Left lung (tissue), 10 donors: ENCODE results near the gene PRCP. TPM values are rescaled to one million over a fixed set of nuclear protein-coding genes. Genes with fewer than 3 reads are reported as not detected.

Experiments used
- ATAC-seq: fragments of 200-7000 bp; cut with Tn5 transposase; one replicate; pipeline ENCODE4 v1.9.1; 2020; ENCODE audit warnings: moderate library complexity
- DNase-seq, 4 donors: peaks; one replicate each; pipeline ENCODE4 v3.0.0-alpha.2; 2013 to 2020
- H3K27ac ChIP-seq, 2 donors: fragments of 200-600 bp; sonication (generic) in 1 of 2; one replicate each; pipeline versions ENCODE4 v1.5.0 to v1.8.0; 2020 to 2021
- H3K27me3 ChIP-seq, 2 donors: fragments of 200-600 bp; sonication (generic) in 1 of 2; one replicate each; pipeline versions ENCODE4 v1.5.0 to v1.8.0; 2020 to 2021
- H3K36me3 ChIP-seq, 2 donors: fragments of 200-600 bp; sonication (generic) in 1 of 2; one replicate each; pipeline versions ENCODE4 v1.5.0 to v1.8.0; 2020 to 2021
- H3K4me1 ChIP-seq, 2 donors: fragments of 200-600 bp; one replicate each; pipeline ENCODE4 v1.8.0; 2021
- H3K4me3 ChIP-seq, 2 donors: fragments of 200-600 bp; sonication (generic) in 1 of 2; one replicate each; pipeline versions ENCODE4 v1.5.0 to v1.8.0; 2020 to 2021; ENCODE audit warnings: mild to moderate bottlenecking in 1 of 2
- H3K9me3 ChIP-seq, 2 donors: fragments of 200-600 bp; sonication (generic) in 1 of 2; one replicate each; pipeline versions ENCODE4 v1.5.0 to v1.8.0; 2020 to 2021
- intact Hi-C, 2 donors: fragments of 100-400 bp; cut with DNase I; formaldehyde crosslinking; loops; one replicate each; pipeline versions ENCODE4 v1.11.2 to v1.14.2; 2022
- polyA plus RNA-seq, 6 donors: library from polyadenylated mRNA; unstranded; fragments of 120-200 nt; gene quantifications; one replicate each; pipeline ENCODE4 v1.2.1, GENCODE V29; 2013; ENCODE audit not compliant: insufficient read length in 6 of 6
- total RNA-seq, 2 donors: library from RNA; stranded (reverse); fragmentation: NEBNext Ultra II Directional; extraction: Animal tissue kit (Norgen Biotek cat#: 25700); gene quantifications; one replicate each; pipeline ENCODE4 v1.2.1, GENCODE V29; 2021
- TF ChIP-seq, protein P1 (sequence below), 2 donors: fragments of 200-600 bp; sonication (generic) in 1 of 2; IDR thresholded peaks; one replicate each; pipeline versions ENCODE4 v1.5.0 to v1.8.0; 2021; ENCODE audit warnings: antibody characterized with exemption in 2 of 2
- donor health status: DM: no; HTN: yes; CAD: no.
- donor health status: DM: no; HTN: no; CAD: no.

Gene PRCP
- total and polyA plus RNA-seq, 8 donors, result 82.4 to 261 (median 228) TPM

- intact Hi-C loops, result loop anchor here in 1 of 2 donors (10.0 kb wide), 1 partner anchor 353 kb away; no protein-coding TSS in a partner anchor
- H3K27me3 ChIP-seq, result no peaks in the 10 kb centered on the region
- TF ChIP-seq, protein P1, sequence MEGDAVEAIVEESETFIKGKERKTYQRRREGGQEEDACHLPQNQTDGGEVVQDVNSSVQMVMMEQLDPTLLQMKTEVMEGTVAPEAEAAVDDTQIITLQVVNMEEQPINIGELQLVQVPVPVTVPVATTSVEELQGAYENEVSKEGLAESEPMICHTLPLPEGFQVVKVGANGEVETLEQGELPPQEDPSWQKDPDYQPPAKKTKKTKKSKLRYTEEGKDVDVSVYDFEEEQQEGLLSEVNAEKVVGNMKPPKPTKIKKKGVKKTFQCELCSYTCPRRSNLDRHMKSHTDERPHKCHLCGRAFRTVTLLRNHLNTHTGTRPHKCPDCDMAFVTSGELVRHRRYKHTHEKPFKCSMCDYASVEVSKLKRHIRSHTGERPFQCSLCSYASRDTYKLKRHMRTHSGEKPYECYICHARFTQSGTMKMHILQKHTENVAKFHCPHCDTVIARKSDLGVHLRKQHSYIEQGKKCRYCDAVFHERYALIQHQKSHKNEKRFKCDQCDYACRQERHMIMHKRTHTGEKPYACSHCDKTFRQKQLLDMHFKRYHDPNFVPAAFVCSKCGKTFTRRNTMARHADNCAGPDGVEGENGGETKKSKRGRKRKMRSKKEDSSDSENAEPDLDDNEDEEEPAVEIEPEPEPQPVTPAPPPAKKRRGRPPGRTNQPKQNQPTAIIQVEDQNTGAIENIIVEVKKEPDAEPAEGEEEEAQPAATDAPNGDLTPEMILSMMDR (IDR thresholded peaks at IDR 0.05), result no peak
- peak overlapping the region in 1 of 2 donors; percentile 98 for H3K27ac ChIP-seq
- H3K4me3 ChIP-seq, result peak overlapping the region; percentile 61 to 68
- no peaks in the 10 kb centered on the region for H3K36me3 ChIP-seq
- H3K9me3 ChIP-seq, result no peaks in the 10 kb centered on the region
- ATAC-seq (no peak), DNase-seq (no peak)
- peaks cover 9 to 49% of the 10 kb centered on the region in 2 donors for H3K4me1 ChIP-seq
Observed at GRCh38 chr11:82901922-82902485, 1.8 kb upstream of the PRCP start.

- DNase-seq, result peak; percentile 92 to 98 (median 96)
Observed at GRCh38 chr11:82901165-82901921, 1.1 kb upstream of the PRCP start, which contains the start of gene DDIAS. Gene DDIAS, plus strand, starts transcription at chr11:82901736. Its CDS starts 13,003 bp downstream, at chr11:82914739.

GRCh38 chr11:82899957-82900276 is 313 bp downstream of the PRCP start:
- no peaks in the 10 kb centered on the region for H3K36me3 ChIP-seq
- H3K4me1 ChIP-seq, result peaks cover 9 to 58% of the 10 kb centered on the region in 2 donors
- TF ChIP-seq, protein P1 (IDR thresholded peaks at IDR 0.05), result no peak
- H3K27ac ChIP-seq, result peak overlapping the region; percentile 79 to 98
- no peaks in the 10 kb centered on the region for H3K27me3 ChIP-seq
- no peaks in the 10 kb centered on the region for H3K9me3 ChIP-seq
- peak overlapping the region; percentile 61 to 68 for H3K4me3 ChIP-seq
- intact Hi-C loops, result loop anchor here in 1 of 2 donors (10.0 kb wide), 1 partner anchor 355 kb away; no protein-coding TSS in a partner anchor
- DNase-seq, result no peak
- no peak for ATAC-seq

More at GRCh38 chr11:82901165-82901921, 1.1 kb upstream of the PRCP start, which contains the start of gene DDIAS:
- Histone ChIP-seq H3K27me3 (no peaks in the 10 kb centered on the region), H3K27ac (peak within 1 kb of the TSS; percentile 79 to 98), H3K9me3 (no peaks in the 10 kb centered on the region), H3K4me3 (peak within 1 kb of the TSS; percentile 61 to 68), H3K36me3 (no peaks in the 10 kb centered on the region), H3K4me1 (peaks cover 9 to 49% of the 10 kb centered on the region in 2 donors)
- ATAC-seq, result peak; percentile 89
- intact Hi-C loops, result loop anchor here in 1 of 2 donors (10.0 kb wide), 1 partner anchor 353 kb away; no protein-coding TSS in a partner anchor
- TF ChIP-seq, protein P1 (IDR thresholded peaks at IDR 0.05), result no peak

DNA sequence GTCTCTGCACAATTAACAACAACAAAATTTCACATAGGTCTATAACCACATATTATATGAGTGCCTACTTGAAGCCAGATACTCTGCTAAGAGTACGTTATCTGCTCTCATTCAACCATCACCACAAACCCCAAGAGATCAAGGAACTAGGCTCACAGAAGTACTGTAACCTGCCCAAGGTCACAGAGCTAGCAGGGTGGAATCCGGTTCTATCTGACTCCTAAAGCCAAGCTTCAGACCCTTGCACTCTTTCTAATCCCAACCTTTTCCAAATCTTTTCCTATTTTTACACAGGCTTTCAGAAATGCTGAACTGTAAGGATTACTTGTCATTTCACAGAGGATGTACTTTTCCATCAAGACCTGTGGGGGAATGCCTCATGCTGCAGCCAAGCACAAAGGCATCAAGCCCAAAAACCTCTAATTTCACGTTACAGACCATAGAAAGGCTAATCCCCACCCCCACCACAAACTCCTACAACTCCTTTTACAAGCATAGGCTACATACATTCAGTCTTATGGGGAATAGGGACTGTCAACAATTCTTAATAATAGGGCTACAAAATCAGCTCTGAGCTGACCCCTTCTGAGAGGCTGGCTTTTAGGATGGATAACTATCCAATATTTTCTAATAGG is 927 bp downstream of the PRCP start:
- intact Hi-C loops, result no loop called here
- DNase-seq, result no peak
- H3K27ac ChIP-seq, result peak overlapping the region in 1 of 2 donors; percentile 98

More for the DNA sequence above, 927 bp downstream of the PRCP start:
- Histone ChIP-seq H3K4me3 (peak overlapping the region; percentile 61 to 68), H3K36me3 (no peaks in the 10 kb centered on the region), H3K9me3 (no peaks in the 10 kb centered on the region), H3K27me3 (no peaks in the 10 kb centered on the region), H3K4me1 (peaks cover 9 to 58% of the 10 kb centered on the region in 2 donors)
- ATAC-seq, result no peak
- TF ChIP-seq, protein P1 (IDR thresholded peaks at IDR 0.05), result no peak
